K562 (cell line): Measurements from ENCODE around the gene GIT2.

Experiments
- CBX3 ChIP-seq, 2 experiments: IDR thresholded peaks; 1 replicate in 1 of 2; 2 replicates in 1 of 2; pipeline ENCODE4 v1.6.1; 2012; ENCODE audit warnings: inconsistent platforms in 2 of 2, low read length in 2 of 2, borderline replicate concordance in 1 of 2, control low read depth in 1 of 2
- IRF9 ChIP-seq: fragments of 450-650 bp; IDR thresholded peaks from 2 replicates; pipeline ENCODE4 v1.6.1; 2016; ENCODE audit warnings: missing biosample characterization, missing genetic modification characterization
- MAFG ChIP-seq: fragments of 450-650 bp; conservative IDR thresholded peaks from 2 replicates; pipeline ENCODE4 v1.6.1; 2016; ENCODE audit warnings: missing genetic modification characterization, missing compliant biosample characterization
- MNT ChIP-seq, 2 experiments: fragments of 450-650 bp; conservative IDR thresholded peaks; 2 replicates each; pipeline ENCODE4 v1.6.1; 2017; ENCODE audit warnings: mild to moderate bottlenecking in 2 of 2, moderate library complexity in 2 of 2
- MTA2 ChIP-seq: fragments of 450-650 bp; IDR thresholded peaks from 2 replicates; pipeline ENCODE4 v1.6.1; 2016; ENCODE audit warnings: low read depth
- POLR2AphosphoS5 ChIP-seq: IDR thresholded peaks from 2 replicates; pipeline ENCODE4 v1.6.1; 2011; ENCODE audit warnings: mild to moderate bottlenecking, low read depth, low read length, moderate library complexity; ENCODE audit not compliant: control insufficient read depth, insufficient read depth
- TF ChIP-seq, protein P1 (sequence below), 2 experiments: fragments of 450-650 bp; IDR thresholded peaks; 2 replicates each; pipeline ENCODE4 v1.6.1; 2016
- TF ChIP-seq, protein P2 (sequence below): sonication (generic); formaldehyde crosslinking; IDR thresholded peaks from 2 replicates; pipeline ENCODE4 v1.8.1; 2023; ENCODE audit warnings: mild to moderate bottlenecking, missing genetic modification reagents

DNA sequence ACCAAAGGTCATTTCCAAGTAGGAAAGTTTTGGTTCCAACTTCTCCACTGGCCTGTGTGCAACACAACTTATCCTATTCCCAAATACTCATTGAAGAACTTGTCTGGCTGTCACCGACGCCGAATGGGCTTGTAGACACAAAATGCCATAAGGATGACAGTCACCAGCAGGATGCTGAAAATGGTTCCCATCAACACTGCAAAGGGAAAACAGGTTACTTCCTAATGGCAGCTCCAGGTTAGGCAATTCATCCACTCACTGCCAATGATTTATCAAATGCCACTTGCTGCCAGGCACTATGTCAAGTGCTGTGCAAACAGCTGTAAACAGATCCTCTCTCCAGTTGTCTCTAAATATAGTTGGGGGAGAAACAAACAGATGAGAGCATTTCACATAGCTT, 46.1 kb upstream of the GIT2 start:
- TF ChIP-seq IRF9 (tag) (no peak), POLR2AphosphoS5 (no peak), MNT (conservative IDR thresholded peaks at IDR 0.05) (no peak), MAFG (tag) (no peak), MTA2 (no peak), CBX3 (IDR thresholded peaks at IDR 0.05; ENCODE audit: borderline replicate concordance in 1 of 2, low read length in 2 of 2) (no peak)
- TF ChIP-seq, protein P1, sequence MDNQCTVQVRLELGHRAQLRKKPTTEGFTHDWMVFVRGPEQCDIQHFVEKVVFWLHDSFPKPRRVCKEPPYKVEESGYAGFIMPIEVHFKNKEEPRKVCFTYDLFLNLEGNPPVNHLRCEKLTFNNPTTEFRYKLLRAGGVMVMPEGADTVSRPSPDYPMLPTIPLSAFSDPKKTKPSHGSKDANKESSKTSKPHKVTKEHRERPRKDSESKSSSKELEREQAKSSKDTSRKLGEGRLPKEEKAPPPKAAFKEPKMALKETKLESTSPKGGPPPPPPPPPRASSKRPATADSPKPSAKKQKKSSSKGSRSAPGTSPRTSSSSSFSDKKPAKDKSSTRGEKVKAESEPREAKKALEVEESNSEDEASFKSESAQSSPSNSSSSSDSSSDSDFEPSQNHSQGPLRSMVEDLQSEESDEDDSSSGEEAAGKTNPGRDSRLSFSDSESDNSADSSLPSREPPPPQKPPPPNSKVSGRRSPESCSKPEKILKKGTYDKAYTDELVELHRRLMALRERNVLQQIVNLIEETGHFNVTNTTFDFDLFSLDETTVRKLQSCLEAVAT (IDR thresholded peaks at IDR 0.05) = no peak
- TF ChIP-seq, protein P2, sequence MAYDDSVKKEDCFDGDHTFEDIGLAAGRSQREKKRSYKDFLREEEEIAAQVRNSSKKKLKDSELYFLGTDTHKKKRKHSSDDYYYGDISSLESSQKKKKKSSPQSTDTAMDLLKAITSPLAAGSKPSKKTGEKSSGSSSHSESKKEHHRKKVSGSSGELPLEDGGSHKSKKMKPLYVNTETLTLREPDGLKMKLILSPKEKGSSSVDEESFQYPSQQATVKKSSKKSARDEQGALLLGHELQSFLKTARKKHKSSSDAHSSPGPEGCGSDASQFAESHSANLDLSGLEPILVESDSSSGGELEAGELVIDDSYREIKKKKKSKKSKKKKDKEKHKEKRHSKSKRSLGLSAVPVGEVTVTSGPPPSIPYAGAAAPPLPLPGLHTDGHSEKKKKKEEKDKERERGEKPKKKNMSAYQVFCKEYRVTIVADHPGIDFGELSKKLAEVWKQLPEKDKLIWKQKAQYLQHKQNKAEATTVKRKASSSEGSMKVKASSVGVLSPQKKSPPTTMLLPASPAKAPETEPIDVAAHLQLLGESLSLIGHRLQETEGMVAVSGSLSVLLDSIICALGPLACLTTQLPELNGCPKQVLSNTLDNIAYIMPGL (CRISPR knock-in tag) = no peak
